NCI-H460 (cell line): ENCODE results near the gene FOXP4. TPM values are rescaled to one million over a fixed set of nuclear protein-coding genes. Genes with fewer than 3 reads are reported as not detected.

ENCODE experiments used
- DNase-seq: peaks from one replicate; pipeline ENCODE4 v3.0.0-alpha.2; 2016; ENCODE audit warnings: low read depth; ENCODE audit errors: extremely low read depth
- total RNA-seq: library from RNA; depleted of rRNA; stranded (reverse); fragments of >200 nt; shearing (Covaris generic); gene quantifications from 2 replicates; pipeline ENCODE4 v1.2.3, GENCODE V29; 2014

The FOXP4 gene
- total RNA-seq, 1 experiment from 2014 or later: 3.7 TPM

GRCh38 chr6:41561931-41562911 lies 16.0 kb downstream of the FOXP4 start:
- no peak for DNase-seq

DNA sequence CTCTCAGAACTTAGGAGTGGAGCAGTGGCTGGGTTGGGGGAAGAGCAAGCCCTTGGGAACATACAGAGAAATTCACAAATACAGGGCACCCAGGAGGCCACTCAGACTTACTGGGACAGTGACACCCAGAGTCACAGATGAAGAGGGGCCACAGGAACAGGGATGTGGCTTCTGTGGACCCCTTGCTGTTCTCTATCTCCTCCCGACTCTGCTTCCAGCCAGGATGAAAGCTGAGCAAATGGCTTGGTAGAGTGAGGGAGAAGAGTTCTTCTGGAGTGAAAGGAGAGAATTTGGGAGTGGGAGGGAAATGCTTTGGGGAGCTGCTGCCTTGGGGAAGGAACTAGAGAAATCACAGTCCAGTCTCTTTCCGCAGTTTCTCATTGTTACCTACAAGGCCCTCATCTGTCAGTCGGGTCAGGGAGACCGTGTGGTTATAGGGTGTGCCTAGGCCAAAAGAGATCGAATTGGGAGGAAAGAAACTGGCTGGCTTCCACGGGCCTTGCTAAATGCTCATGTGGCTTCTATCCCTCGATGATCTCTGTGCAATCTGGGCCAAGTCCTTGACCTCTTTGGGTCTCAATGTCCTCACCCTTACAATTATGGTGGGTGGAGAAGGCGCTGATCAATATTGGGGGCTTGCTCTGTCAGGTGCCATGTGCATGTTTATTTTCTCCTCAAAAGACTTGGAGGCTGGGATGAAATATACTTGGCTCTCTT lies 17.0 kb downstream of the FOXP4 start:
- DNase-seq: no peak

GRCh38 chr6:41564448-41565142 lies 18.4 kb downstream of the FOXP4 start:
- DNase-seq: no peak

- no peak for DNase-seq
These were observed 19.5 kb downstream of the FOXP4 start for GRCh38 chr6:41565701-41566100.

DNA sequence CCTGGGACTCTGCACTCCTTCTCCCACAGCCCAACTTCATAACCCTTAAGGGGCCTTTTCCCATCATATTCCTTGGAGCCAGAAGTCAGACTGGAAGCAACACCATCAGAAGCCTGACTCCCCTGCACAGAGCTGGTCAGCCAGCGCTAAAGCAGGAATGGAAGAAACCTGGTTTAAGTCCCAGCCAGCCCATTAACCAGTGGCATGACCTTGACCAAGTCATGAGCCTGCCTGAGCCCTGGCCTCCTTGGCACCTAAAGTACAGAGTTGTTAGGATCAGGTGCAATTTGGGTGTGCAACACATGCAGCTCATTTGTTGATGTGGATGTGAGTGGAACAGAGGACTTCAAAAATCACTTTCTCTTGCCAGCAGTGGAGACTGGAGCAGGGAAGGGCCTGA lies 20.8 kb downstream of the FOXP4 start:
- no peak for DNase-seq

DNA sequence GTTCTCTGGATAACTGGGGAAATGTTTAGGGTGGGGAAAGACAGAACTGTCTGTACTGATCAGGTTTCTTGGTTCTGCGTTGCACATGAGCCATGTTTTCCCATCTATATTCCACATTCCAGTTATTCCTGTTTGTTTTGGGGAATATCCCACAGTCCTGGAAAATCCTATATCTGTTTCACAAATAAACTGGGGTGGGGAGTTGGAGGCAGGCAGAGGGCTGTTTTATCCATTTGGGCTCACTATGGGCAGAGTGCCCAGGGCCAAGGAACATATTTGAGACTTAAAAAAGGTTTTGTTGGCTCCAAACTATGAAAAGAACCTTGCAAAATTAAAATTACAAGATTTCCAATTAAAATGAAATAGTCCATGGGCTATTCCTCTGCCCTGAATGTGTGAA lies 21.5 kb downstream of the FOXP4 start:
- no peak for DNase-seq

DNA sequence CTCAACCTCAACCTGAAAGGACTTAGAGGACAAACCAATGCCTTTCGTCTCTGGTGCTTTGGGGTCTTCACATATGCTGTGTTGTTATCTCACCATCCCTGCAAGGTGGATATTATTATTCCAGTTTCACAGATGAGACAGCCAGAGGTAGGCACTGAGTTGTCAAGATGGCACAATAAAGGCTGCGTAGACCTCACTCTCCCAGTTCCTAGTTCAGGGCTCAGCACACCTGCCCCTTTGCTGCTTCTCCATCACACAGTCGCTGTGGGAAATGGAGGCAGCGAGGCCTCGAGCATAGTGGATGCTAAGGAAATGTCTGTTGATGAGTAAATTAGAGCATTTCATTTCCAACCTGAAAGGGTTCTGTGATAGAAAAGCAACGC lies 22.0 kb downstream of the FOXP4 start:
- no peak for DNase-seq

DNA sequence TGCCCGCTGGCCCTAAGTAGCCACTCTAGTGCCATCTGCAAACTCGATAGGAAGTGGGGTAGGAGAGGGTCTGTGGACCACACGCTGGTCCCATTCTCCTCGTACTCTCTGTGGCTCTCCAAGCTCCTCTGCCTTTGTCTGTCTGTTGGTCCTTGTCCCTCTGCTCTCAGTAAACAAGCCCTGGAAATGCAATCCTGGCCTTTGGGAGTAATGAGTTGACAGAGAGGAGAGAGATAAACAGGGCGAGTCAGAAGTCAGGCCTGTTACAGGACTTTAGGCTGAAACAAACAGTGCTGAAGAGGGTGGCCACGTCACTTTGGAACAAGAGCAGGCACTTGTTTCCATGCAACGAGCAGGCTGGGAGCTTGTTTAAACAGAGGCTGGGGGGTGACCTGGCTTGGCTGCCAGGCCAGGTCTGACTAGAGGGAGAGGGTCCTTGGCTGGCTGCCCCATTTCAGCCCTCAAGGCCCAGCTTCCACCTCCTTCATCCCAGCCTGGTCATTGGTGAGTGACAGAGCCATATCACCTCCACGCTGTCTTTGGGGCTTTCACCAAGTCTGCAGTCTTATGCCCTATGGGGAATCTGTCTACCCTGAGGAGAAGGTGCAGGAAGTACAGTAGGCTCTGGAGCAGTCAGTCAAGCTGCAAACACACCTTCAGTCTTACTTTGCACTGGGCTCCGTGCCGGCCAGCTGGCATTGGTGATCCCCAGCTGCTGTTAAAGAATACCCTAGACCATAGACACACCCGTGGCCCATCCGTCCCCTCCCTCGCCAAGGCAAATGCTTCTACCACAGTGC lies 22.6 kb downstream of the FOXP4 start:
- DNase-seq: no peak

GRCh38 chr6:41570259-41570615 lies 24.1 kb downstream of the FOXP4 start:
- no peak for DNase-seq

GRCh38 chr6:41571021-41571780 lies 25.0 kb downstream of the FOXP4 start:
- no peak for DNase-seq

- DNase-seq: no peak
These were observed 26.4 kb downstream of the FOXP4 start for GRCh38 chr6:41572613-41573012.

GRCh38 chr6:41573276-41573675 lies 27.1 kb downstream of the FOXP4 start:
- no peak for DNase-seq

- no peak for DNase-seq
These were observed 27.8 kb downstream of the FOXP4 start for GRCh38 chr6:41573985-41574384.

DNA sequence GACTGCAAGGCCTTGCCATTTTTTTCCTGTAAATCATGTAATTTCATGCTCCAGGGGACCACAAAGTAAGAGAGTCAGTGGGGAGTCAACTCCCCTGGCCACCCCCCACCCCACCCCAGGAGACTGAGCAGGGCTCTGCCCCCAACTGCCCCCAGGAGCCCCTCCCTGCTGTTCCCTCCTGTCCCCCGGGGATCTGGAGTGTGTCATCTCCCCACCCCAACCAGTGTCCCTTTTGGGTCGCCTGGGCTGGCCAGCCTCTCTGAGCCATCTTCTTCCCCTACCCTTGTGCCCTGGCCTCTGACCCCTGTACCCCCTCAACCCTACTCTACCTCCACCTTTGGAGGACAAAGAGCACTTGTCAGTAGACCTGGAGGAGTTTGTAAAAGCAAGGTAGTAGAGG lies 29.4 kb downstream of the FOXP4 start:
- no peak for DNase-seq

GRCh38 chr6:41576667-41577066 lies 30.5 kb downstream of the FOXP4 start:
- no peak for DNase-seq

DNA sequence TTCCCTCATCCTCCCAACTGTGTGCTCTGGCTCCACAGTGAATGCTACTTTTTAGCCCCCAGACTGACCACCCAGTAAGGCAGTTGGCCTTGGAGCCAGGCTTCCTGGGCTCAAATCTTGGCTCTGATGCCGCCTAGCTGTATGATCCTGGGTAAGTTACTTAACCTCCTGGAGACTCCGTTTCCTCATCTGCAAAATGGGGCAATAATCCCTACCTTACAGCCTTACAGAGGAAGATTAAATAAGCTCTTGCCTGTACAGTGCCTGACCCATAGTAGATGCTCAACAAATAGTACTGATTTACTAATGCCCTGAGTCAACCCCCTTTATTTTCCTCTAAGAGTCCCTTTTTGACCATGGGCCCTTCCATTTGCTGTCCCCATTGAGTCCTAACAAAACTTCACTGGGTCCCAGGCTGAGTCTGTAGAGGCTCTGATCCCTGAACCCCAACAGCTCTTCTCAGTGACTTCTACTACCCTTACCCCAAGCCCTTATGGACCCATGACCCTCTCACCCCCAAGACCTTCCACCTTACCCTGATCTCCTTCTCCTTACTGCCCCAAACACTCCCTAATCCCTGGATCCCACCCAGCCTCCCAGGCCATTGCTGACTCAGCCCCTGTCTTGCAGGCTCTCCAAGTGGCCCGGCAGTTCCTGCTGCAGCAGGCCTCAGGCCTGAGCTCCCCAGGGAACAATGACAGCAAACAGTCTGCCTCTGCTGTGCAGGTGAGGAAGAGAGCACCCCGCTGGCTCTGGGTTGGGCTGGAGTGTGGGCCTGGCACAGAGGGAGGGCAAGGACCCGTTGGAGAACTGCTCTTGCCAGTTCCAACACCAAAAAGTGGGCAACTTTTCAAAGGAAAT lies 31.4 kb downstream of the FOXP4 start:
- DNase-seq: no peak

GRCh38 chr6:41578217-41579087 lies 32.3 kb downstream of the FOXP4 start:
- DNase-seq: peak; percentile 9

DNA sequence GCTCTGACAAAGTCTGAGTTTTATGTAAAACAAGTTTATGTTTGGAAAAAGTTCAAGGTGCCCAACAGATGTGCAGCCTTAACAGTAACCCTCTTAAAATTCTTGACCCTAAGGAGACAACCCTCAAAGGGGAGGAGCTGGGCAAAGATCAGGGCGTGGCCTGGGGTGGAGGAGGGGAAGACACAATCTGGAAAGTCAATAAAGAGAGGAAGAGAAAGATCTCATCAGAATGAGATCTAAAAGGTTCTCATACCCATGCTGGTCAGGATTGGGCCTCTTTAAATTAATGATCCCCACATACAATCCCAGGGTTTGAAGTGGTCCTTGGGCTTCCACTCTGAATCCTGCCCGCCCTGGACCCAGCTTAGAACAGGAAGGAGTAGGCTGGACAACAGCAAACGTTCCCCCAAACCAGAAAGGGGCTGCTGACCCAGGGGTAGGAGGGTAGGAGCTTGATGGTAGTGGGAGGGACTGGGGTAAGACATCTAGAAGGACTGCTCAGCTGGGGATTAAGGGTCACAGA lies 33.0 kb downstream of the FOXP4 start:
- DNase-seq: peak; percentile 12
